Measurements from ENCODE around the gene PPP2R3C. TPM values are rescaled to one million over a fixed set of nuclear protein-coding genes. Genes with fewer than 3 reads are reported as not detected.

PPP2R3C gene
- total and polyA plus RNA-seq, 2 experiments from 2014 or later: 35.9 to 43.0 TPM

- no peak for TF ChIP-seq CTCF (conservative IDR thresholded peaks at IDR 0.05; ENCODE audit: low read depth in 2 of 2)
- no peak for TF ChIP-seq ZNF331 (CRISPR knock-in tag; IDR thresholded peaks at IDR 0.05; ENCODE audit: low read depth)
- no peak for TF ChIP-seq EZH2 (IDR thresholded peaks at IDR 0.05; ENCODE audit: low read depth, unreplicated experiment)
- Mint-ChIP-seq H3K27me3 (ENCODE audit: insufficient read depth, low read depth, poor library complexity) (no peaks in the 10 kb centered on the region), H3K9me3 (no peaks in the 10 kb centered on the region), H3K4me1 (peaks cover 11% of the 10 kb centered on the region), H3K4me3 (peak overlapping the region; percentile 93), H3K27ac (peak overlapping the region; percentile 78; the same call in 1 of the 2 replicates), H3K36me3 (ENCODE audit: low read depth) (peaks cover 13% of the 10 kb centered on the region; the same call in 2 of the 3 replicates)
- peak; percentile 71 for DNase-seq (ENCODE audit: low spot score)
- Histone ChIP-seq H3K4me3 (peak overlapping the region; percentile 87), H3K9me2 (ENCODE audit: insufficient read depth) (no peaks in the 10 kb centered on the region), H3K4me1 (ENCODE audit: insufficient read depth) (peaks cover 7% of the 10 kb centered on the region), H3K27me3 (ENCODE audit: insufficient read depth) (no peaks in the 10 kb centered on the region), H3F3A (replicated peaks; ENCODE audit: low read depth) (peaks cover 10% of the 10 kb centered on the region), H3K79me2 (replicated peaks; ENCODE audit: insufficient read depth) (peaks cover 16% of the 10 kb centered on the region), H4K20me1 (replicated peaks; ENCODE audit: insufficient read depth) (no peaks in the 10 kb centered on the region), H3K4me2 (peak overlapping the region; percentile 95), H2AFZ (peak overlapping the region; percentile 97), H3K27ac (ENCODE audit: low read depth) (peak overlapping the region; percentile 98), H3K36me3 (ENCODE audit: insufficient read depth) (no peaks in the 10 kb centered on the region)
- ATAC-seq: peak; percentile 57
These were observed 74.8 kb downstream of the PPP2R3C start for GRCh38 chr14:35046751-35047536.

GRCh38 chr14:35046048-35046750 lies 75.6 kb downstream of the PPP2R3C start, which contains the start of gene FAM177A1:
Gene FAM177A1, plus strand, starts transcription at chr14:35046272. Its CDS starts 192 bp downstream, at chr14:35046464.
- peaks cover 9% of the 10 kb centered on the region; the same call in 2 of the 3 replicates for H3K36me3 Mint-ChIP-seq (ENCODE audit: low read depth)
- Histone ChIP-seq H3K4me1 (ENCODE audit: insufficient read depth) (peaks cover 7% of the 10 kb centered on the region), H4K20me1 (replicated peaks; ENCODE audit: insufficient read depth) (no peaks in the 10 kb centered on the region), H3F3A (replicated peaks; ENCODE audit: low read depth) (peaks cover 10% of the 10 kb centered on the region), H3K79me2 (replicated peaks; ENCODE audit: insufficient read depth) (peaks cover 16% of the 10 kb centered on the region), H2AFZ (peak within 1 kb of the TSS; percentile 98), H3K27me3 (ENCODE audit: insufficient read depth) (no peaks in the 10 kb centered on the region), H3K27ac (ENCODE audit: low read depth) (peak within 1 kb of the TSS; percentile 98), H3K4me2 (peak within 1 kb of the TSS; percentile 95), H3K9me2 (ENCODE audit: insufficient read depth) (no peaks in the 10 kb centered on the region), H3K4me3 (peak within 1 kb of the TSS; percentile 87), H3K36me3 (ENCODE audit: insufficient read depth) (no peaks in the 10 kb centered on the region)
- ATAC-seq: peak; percentile 97
- peak within 1 kb of the TSS; percentile 98 for H3K27ac Mint-ChIP-seq
- H3K4me3 Mint-ChIP-seq: peak within 1 kb of the TSS; percentile 97
- no peaks in the 10 kb centered on the region for H3K27me3 Mint-ChIP-seq (ENCODE audit: insufficient read depth, low read depth, poor library complexity)
- TF ChIP-seq ZNF462 (CRISPR knock-in tag; IDR thresholded peaks at IDR 0.05) (no peak), POLR2AphosphoS5 (IDR thresholded peaks at IDR 0.05; ENCODE audit: low read depth) (peak; percentile 87), CREB1 (CRISPR knock-in tag; IDR thresholded peaks at IDR 0.05; ENCODE audit: low read depth) (peak; percentile 97)
- H3K9me3 Mint-ChIP-seq: no peaks in the 10 kb centered on the region
- peak; percentile 99 for DNase-seq (ENCODE audit: low spot score)
- H3K4me1 Mint-ChIP-seq: peaks cover 11% of the 10 kb centered on the region
